ENCODE measurements around the gene SNRNP70.
"Not testable (repeated sequence)": the region's sequence is repeated elsewhere in the genome, so short reads cannot be mapped to it uniquely, and the experiment has no call there.

The SNRNP70 gene

DNA sequence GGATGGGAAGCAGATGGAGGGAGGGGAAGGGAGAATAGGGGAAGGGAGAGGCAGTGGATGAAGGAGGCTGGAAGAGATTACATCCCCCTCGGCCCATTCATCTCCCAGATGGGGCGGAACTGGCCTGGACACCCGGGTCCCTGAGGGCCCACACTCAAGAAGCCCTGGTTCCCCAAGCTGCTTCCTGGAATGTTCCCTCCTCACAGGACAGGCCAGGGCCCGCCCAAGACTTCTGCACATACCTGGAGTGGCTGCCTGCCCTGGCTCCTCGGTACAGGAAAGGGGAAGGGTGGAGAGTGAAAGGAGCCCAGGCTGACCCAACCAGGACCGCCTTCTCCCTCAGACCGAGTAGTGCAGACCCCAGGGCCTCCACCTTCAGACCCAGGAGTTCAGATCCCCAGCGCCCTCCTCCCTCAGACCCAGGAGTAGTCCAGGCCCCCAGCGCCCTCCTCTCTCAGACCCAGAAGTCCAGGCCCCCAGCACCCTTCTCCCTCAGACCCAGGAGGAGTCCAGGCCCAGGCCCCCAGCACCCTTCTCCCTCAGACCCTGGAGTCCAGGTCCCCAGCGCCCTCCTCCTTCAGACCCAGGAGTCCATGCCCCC lies 21.1 kb upstream of the SNRNP70 start:
- no peak for DNase-seq (ENCODE audit: low read depth in 2 of 2)

DNA sequence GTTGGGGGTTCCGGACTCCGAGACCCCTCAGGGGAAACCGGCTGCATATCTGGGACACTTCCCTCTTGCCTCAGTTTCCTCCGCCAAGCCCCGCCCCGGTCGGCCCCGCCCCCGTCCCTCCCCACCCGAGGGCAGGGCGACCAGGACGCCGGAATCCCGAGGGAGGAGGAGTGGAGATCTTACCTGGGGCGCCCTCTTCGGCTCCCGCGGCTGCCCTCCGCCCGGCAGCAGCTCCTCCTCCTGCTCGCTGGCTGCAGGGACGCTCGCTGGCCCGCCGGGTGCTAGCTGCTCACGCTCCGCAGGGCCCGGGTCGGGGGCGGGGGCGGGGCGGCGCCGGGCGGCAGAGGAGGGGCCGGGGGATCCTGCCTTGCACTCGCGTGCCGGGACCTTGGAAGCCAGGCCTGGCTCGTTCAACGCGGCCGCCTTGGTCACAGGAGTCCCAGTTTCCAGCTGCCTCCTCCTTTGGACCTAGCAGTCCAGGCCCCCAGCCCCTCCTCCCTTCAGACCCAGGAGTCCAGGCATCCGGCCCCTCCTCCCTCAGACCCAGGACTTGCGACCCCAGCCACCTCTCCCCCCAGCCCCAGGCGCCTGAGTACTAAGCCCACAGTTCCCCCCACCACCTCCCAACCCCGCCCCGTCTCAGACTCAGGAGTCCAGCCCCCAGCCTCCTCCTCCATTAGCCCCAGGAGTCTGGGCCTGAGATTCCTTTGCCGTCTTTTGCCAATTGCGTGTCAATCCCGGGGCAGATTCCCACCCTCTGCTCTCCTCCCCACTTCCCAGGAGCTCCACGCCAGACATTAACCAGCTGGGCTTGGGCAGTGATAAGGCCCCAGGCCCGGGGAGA lies 20.3 kb upstream of the SNRNP70 start, which contains the start of gene NTF4:
Gene NTF4 (minus strand): TSS at position 51 of the 844 bp plus-strand sequence. CDS start 2,821 bp downstream, outside the sequence.
- no peak for DNase-seq (ENCODE audit: low read depth in 2 of 2)

DNA sequence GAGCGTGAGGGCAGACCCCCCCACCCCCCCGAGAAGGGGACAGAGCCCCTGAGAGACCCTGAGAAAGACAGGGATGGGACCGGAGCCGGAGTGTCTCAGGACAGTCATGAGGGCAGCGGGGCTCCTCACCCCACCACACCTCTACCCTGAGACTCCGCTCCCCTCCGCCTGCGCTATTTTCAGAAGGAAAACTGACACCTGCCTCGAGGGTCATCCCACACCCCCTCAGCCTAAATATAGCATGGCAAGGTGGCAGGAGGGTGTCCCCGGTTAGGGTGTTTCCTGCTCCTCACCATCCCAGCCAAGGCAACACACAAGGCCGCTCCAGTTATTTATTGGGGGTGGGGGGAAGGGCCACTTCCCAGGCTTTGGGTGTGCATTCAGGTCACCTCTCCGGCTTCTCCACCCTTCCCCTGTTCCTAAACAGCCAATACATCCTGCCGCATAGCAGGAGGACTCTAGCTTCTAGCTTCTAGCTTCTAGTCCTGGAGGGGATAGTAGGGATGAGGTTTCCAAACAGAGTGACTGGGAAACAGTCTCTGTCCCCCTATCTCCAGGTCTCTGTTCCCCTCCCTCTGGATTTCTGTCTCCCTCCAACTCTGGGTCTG lies 19.2 kb upstream of the SNRNP70 start:
- no peak for DNase-seq (ENCODE audit: low read depth in 2 of 2)

DNA sequence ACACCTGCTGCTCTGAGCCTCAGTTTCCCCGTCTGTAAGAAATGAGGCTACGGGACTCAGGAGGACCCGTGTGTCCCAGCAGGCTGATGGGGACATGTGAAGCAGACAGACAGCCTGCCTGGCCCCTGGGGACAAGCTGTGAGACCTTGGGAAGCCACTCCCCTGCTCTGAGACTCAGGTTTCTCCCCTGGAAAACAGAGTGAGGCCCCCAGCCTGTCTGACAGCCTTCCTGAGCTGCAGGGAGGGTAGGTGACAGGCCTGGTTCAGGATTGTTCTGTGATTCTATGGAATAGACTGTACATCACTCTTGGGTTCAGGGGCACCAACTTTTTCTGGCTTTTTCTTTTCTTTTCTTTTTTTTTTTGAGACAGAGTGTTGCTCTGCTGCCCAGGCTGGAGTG lies 17.7 kb upstream of the SNRNP70 start:
- no peak for DNase-seq (ENCODE audit: low read depth in 2 of 2)

DNA sequence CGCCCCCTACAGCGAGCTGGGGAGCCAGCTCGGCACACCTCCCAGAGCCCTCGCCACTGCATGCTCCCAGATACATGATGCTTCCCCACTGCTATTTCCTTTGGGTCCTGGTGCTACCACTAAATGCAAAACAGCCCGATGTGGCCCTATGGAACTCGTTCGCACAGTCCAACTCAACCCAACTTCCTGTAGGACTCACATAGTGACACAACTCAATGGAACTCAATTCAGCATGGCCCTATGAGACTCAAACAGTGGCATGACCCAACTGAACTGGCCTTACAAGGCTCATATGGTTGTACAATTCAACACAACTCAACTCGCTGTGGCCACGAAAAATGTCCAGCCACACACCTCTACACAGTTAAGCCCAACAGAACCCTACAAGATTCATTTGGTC lies 16.2 kb upstream of the SNRNP70 start:
- no peak for DNase-seq (ENCODE audit: low read depth in 2 of 2)

DNA sequence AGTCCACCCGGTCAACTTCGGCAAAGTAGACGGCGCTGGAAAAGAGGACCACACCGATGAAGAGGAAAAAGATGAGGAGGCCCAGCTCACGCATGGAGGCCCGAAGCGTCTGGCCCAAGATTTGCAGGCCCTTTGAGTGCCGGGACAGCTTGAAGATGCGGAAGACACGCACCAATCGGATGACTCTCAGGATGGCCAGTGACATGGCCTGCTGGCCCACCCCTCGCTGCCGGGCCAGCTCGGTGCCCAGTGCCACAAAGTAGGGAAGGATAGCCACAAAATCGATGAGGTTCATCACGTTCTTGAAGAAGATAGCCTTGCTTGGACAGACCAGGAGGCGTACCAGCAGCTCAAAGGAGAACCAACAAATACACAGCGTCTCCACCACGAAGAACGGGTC lies 14.8 kb upstream of the SNRNP70 start:
- DNase-seq (ENCODE audit: low read depth in 2 of 2): no peak

DNA sequence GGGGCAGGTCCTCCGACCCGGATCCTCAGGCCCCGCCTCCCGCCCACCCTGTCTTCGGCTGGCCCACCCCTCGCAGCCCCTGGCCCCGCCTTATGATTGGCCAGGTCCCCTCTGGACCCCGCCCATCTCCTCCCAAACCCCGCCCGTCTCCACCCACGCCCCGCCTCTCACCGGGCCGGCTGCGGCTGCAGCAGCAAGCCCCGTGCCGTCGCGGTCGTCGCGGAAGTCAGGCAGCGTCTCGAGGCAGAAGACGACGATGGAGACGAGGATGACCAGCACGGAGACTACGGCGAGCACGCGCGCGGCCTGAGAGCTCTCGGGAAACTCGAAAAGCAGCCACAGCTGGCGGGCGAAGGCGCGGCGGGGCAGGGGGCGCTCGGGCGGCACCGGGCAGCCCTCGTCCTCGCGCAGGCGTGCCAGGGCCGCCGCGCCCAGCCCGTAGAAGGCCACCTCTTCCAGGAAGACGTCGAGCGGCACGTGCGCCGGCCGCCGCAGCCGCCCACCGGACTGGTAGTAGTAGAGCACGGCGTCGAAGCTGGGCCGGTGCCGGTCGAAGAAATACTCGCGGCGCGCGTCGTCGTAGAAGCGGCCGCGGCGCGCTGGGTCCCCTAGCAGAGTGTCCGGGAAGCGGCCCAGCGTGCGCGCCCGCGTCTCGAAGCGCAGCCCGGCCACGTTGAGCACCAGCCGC lies 13.2 kb upstream of the SNRNP70 start:
- no peak for DNase-seq (ENCODE audit: low read depth in 2 of 2)

DNA sequence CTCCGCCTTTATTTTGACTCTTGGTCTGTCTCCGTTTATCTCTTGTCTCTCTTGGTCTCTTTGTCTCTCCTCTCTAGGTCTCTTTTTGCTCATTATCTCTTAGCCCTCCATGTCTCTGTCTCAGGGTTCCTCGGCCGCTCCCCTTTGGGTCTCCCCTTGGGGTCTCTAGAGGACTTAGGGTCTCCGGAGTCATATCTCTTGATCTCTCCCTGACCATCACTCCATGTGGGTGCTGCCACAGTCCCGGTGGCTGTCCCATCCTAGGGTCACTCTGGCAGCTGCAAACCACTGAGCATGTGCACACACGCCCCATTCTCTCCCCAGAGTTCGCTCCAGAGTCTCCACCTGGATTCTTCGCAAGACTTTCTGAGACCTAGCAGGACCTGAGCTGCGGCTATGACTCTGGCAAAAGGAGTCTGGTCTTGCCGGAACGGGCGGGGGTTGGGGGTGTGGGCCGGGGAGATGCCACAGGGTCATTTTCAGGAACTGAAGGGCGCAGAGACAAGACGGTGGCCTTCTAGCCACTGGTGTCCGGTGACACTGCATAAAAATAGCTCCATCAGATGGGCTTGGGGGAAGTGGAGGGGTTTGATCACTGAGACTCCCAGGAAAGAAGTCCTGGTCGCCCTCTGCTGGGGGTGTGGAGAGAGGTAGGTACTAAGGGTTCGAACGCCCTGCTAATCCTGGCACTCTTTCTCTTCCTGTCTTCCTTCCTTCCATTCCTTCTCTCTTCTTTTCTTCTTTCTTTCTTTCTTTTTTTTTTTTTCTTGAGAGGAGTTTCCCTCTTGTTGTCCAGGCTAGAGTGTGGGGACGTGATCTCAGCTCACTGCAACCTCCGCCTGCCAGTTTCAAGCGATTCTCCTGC lies 11.5 kb upstream of the SNRNP70 start:
- no peak for DNase-seq (ENCODE audit: low read depth in 2 of 2)

DNA sequence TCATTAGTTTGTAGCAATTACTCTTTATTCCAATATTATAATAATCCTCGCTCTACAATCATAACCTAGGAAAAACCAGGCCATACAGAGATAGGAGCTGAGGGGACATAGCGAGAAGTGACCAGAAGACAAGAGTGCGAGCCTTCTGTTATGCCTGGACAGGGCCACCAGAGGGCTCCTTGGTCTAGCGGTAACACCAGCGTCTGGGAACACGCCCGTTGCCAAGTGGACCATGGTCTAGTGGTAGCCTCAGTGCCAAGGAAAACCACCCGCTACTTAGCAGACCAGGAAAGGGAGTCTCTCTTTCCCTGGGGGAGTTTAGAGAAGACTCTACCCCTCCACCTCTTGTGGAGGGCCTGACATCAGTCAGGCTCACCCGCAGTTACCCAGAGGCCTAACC lies 10.4 kb upstream of the SNRNP70 start:
- not testable (repeated sequence) for DNase-seq (ENCODE audit: low read depth in 2 of 2)

DNA sequence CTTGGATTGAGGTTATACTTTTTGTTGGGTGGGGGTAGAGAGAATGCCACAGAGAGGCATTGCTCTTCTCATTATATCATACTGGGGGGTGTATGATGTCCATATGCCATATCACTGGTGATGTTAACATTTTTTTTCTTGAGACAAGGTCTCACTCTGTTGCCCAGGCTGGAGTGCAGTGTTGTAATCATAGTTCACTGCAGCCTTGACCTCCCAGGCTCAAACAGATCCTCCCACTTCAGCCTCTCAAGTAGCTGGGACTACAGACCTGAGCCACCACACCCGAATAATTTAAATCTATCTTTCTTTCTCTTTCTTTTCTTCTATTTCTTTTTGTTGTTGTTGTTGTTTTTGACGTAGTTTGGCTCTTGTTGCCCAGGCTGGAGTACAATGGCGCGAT lies 4.9 kb upstream of the SNRNP70 start:
- no peak for DNase-seq (ENCODE audit: low read depth in 2 of 2)

DNA sequence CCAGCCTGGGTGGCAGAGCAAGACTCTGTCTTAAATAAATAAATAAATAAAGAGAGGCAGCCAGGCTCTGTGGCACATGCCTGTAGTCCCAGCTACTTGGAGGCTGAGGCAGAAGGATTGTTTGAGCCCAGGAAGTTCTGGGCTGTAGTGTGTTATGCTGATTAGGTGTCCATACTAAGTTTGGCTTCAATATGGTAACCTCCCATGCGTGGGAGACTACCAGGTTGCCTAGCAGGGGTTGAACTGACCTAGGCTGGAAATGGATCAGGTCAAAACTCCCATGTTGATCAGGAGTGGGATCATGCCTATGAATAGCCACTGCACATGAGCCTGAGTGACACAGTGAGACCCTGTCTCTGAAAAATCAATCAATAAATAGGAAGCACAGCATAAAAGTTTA lies 4.0 kb upstream of the SNRNP70 start:
- DNase-seq (ENCODE audit: low read depth in 2 of 2): no peak

DNA sequence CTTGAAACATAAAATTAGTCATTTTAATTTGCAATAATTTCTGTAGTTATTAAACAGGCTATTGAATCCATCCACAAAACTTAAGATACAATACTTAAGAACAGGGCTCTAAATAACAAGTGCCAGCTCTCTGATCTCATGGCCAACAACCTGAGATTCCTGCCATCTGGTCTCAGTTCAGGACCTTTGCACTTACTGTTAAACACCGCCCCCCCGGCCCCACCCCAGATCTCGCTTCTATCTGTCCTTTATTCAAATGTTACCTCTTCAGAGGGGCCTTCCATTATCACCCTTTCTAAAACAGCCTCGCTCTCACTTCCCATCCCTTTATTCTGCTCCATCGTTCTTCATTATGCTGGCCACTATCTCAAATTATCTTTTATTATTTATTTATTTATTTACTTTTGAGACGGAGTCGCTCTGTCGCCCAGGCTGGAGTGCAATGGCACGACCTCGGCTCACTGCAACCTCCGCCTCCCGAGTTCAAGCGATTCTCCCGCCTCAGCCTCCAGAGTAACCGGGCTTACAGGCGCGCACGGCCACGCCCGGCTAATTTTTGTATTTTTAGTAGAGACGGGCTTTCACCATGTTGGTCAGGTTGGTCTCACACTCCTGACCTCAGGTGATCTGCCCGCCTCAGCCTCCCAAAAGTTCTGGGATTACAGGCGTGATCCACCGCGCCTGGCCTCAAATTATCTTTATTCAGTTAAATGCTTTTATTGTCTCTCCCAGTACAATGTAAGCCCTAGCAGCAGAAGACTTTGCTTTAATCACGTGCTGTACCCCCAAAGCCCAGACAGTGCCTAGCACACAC lies 838 bp upstream of the SNRNP70 start:
- DNase-seq (ENCODE audit: low read depth in 2 of 2): no peak

DNA sequence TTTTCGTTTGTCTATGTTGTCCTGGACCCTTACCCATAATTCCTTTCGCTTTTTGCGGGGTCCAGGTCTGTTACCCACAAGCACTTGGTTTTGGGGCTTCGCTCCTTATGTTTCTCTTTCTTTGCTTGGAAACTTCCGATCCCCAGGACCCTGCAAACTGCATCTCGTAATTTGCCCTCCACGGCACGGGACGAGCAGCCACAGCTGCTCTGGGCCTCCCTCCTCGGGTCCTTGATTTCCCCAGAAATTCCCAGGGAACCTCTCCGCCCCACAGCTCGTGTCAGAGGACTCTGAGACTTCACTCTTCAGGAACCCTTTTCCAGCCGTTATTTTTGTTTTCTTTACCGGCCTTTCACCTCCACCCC lies 599 bp downstream of the SNRNP70 start:
- no peak for DNase-seq (ENCODE audit: low read depth in 2 of 2)

DNA sequence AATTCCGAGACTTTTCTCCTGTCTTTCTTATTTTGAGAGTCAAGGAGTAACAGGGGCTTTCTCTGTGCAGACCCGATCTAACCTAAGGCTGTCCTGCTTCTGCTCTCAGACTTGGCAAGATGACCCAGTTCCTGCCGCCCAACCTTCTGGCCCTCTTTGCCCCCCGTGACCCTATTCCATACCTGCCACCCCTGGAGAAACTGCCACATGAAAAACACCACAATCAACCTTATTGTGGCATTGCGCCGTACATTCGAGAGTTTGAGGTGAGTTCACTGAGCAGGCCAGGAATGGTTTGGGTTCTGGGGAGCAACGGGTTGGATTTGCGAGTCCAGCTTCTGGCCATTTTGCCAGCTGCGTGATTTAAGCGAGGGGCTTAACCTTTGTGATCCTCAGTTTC lies 1.0 kb downstream of the SNRNP70 start:
- DNase-seq (ENCODE audit: low read depth in 2 of 2): no peak

DNA sequence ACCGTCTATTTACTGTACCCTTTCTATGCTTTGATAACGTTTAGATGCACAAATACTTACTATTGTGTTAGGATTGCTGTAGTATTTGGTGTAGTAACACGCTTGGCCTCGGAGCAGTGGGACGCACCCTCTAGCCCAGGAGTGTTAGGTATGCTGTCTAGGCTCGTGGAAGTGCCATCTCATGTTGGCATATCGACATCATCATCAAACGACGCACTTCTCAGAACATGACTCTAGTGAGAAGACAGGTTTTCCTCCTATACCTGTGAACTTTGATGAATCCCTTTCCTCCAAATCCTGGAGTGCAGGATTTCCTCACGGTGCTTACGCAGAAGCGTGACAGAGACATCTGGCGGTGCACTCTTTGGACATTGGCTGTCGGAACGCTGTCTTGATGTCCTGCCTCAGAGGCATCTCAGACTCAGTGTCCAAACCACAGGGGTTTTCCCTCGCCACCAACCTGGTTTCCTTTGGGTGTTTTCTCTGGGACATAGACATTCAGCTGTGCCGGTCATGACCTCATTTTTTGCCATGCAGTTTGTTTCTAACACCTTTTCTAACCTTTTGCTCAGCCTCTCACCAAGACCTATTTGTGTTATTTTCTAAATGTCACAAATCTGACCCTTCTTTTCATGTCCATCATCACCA lies 6.3 kb downstream of the SNRNP70 start:
- no peak for DNase-seq (ENCODE audit: low read depth in 2 of 2)

DNA sequence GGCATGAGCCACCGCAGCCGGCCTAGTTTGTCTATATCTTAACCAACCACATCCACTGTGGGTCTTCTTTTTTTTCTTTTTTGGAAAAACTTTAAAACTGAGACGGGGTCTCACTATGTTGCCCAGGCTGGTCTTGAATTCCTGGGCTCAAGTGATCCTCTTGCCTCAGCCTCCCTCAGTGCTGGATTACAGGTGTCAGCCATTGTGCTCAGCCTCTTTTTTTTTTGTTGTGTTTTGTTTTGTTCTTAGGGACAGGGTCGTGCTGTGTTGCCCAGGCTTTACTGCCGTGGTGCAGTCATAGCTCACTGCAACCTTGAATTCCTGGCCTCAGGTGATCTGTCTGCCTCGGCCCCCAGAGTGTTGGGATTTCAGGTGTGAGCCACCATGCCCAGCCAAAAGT lies 7.4 kb downstream of the SNRNP70 start:
- DNase-seq (ENCODE audit: low read depth in 2 of 2): no peak

DNA sequence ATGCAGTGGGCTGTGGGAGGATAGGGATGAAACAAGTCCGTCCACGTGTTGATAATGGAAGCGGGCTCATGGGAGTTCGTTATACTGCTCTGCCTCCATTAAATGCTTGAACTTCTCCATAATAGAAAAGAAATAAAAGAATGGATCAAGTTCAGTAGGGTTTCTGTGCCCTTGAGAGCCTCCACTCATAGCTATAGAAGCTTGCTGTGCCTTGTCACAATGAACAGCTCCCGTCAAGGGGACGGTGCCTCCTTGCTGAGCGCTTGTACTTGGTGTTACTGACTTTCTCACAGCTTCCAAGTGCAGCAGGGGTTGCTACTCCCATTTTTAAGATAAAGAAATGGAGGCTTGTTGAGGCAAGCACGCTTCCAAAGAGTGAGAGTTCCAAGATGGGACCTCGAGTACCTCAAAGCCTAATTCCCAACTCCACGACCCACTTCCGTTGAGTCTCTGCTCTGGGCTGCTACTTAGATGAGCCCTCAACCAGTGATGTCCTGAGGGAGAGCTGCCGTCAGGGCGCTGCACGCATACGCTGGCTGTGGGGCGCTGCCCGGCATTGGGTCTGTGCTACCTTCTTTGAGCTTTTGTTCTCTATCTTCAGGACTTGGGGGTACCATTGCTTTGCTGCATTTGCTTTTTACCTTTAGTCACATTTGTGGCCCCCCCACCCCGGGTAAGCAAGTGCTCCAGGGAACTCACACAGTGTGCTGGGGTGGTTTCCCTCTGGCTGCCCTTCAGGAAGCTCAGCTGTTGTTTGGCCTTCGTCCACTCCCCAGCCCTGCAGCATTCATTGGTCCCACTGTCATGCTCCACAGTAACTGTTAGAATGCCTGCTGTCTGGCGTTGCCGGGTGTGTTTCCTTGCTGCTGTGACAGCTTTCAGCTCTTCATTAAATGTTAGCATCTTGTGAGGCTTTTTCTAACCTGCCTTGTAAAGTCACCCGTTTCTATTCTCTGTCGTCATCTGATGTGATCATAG lies 9.5 kb downstream of the SNRNP70 start:
- DNase-seq (ENCODE audit: low read depth in 2 of 2): no peak

DNA sequence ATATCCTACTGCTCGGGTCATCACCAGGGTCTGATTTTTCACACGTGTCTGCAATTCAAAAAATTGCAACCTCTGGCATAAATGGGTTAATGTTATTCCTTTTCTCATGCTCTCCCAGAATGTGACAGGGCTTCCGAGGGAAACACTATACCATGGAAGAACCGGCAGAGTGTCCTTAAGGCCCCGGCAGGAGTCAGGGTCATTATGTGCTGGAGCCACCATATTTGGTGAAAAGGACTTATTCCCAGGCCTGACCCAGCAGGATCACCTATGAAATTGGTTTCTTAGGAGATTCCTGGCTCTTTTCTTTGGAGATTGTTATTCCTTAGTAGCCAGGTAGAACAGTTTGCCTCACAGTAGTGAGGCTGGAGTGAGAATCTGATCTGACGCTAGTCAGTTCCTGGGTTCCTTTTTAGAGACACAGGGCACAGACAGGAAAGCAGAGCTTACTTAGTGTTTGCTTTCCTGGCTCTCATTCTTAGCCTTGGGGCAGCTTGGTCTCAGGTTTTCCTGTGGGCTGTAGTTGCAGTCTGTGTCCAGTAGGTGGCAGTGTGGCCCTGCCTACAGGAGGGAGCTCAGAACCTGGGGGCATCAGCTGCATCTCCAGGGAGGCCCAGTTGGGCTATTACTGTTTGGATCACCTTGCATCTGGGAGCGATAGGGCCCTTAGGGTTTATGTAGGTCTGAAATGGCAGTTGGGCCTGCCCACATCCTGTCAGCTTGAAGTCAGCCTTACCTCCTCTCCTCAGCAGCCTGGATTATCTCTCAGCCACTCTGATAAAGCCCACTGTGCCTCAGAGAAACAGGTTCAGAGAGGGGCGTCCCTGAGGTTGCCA lies 12.4 kb downstream of the SNRNP70 start:
- DNase-seq (ENCODE audit: low read depth in 2 of 2): peak; percentile 45 to 56
